GM19452 (cell line): Measurements from ENCODE around the gene DUSP11.
"Not testable (repeated sequence)": the region's sequence is repeated elsewhere in the genome, so short reads cannot be mapped to it uniquely, and the experiment has no call there.

Experiments used
- ATAC-seq: cut with Tn5 transposase; IDR thresholded peaks from one replicate; pipeline ENCODE4 v1.9.1; 2021; ENCODE audit not compliant: unreplicated experiment

The DUSP11 gene

DNA sequence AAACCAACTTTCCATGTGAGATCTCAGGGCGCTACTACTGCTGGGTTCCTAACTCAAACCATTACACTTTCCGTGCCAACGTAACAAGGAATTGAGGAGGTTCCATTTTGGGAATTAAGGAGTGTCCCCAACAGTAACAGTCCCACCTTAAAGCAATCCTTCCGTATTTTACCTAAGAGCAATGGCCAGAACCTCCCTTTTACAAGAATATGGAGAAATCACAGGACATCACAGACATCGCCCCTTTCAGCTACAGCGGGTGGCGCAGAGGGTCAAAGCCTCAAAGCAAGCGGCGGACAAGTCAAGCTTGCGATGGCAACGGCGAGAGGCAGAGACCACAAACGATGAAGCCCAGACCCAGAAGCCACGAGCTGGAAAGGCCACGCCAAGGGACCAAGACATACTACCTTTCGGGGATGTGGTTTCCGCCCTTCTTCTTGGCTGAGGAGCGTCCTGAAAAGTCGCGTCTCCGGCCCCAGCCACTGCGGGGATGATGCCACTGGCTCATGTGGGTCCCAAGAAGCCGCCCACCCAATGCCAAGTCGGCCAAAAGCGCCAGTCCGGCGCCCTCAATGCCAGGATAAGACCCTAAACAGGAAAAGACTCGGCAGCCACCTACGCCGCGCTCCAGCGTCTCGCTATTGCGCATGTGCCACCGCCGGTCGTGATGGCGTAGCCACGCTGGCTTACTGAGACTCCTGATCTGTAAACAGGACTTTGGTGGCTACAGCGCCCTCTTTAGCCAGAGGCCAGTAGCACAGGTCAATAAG, at the start of gene DUSP11:
Gene DUSP11, minus strand, starts transcription at position 637 of the 770 bp plus-strand sequence. Its CDS starts 129 bp downstream, at position 508.
- ATAC-seq, result peak; percentile 98

DNA sequence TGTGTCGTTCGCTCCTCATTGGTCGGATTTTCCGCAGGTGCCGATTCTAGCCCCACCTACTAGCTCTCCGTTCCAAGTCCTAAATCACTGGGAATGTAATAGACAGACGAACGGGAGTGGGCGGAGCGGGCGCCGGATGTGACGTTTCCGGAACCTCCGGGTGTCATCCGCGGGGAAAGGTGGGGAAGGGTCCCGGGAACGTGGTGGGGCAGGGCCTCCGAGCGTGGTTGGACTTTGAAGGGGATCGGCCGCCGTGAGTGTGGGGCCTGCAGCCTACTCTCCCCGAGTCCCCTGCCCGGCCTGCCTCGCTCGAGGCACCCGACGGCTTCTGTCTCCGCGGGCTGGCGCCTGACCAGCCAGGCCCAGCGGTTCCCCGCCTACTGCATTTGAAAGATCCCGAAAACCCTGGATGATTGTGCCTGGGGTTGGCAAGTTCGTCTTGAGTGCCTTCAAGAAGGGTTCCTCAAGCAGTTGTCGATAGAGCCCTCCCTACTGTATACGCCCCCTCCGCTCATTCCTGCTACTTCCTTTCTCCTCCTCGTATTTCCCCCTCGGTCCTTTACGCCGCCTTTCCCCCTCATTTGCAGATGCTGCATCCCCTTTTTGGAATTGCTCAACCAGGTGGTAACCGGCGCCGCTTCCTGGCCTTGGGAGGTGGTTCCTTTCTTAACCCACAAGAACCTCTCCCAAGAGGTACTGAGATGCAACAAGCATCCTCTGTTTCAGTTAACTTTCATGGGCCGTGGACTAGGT, 49.1 kb upstream of the DUSP11 start, which contains the start of gene STAMBP:
Gene STAMBP, plus strand, starts transcription at position 144 of the 753 bp plus-strand sequence. CDS start 1,896 bp downstream, outside the sequence.
- peak; percentile 72 for ATAC-seq

DNA sequence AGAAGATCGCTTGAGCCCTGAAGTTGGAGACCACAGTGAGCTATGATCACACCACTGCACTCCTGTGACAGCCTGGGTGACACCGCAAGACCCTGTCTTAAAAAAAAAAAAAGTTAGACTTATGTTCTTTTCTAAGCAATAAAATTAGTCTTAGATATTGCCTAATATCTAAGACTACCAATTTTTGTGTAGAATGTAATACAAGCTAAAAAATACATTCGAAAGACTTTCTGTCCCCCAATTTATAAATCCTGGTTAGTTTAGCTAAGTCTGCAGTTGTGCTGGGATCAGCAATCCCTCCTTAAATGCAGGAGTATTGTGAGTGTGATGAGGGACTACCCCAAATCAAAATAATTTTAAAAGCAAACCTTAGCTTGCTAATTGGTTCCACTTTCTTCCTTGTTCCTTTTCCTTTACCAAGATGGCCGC, 48.5 kb upstream of the DUSP11 start:
- no peak for ATAC-seq

DNA sequence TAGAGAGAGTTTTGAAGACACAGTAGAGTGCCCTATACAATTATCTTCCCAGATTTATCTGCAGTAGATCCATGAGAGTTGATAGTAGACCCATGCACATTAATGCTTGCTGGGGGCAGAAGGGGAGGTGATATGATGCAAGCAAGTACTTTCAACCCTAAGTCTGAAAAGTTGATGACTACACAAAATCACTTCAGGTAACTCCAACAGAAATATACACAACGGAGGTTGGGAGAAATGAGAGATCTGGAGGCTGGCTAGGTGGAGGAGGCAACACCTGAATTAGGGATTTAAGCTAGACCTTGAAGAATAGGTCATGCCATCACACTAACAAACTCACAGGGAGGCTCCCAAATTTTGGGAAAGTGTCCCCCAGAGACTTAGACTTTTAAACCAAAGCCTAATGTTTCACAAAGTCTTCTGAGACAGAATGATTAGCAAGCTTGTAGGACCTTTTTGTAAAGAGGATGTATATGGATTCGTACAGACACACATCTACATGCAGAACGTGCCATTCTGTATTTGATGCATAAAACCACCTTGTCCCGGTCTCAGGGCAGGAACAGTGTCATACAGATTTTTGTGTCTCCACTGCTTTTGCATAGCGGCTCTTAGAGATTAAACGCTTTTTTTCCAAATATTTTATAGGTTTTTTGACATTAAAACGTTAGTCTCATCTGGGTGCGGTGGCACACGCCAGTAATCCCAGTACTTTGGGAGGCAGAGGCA, 47.9 kb upstream of the DUSP11 start:
- ATAC-seq, result no peak

DNA sequence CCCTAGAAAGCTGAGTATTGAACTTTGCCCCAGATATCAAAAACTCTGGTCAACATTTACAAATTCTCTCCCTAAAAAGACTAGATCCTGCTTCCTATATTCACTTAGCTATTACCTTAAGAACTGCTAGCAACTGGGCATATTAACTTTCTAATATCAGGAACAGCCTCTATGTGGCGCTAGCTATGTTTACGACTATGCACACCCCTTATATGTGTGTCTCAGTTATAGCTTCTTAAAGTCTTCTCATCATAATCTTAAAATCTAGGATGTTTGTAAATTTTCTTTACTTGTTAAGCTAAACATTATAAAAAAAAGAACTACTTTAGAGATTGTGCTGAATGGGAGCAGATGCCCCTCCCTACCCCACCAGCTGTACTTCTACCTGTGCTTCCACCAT, 47.1 kb upstream of the DUSP11 start:
- ATAC-seq, result no peak

DNA sequence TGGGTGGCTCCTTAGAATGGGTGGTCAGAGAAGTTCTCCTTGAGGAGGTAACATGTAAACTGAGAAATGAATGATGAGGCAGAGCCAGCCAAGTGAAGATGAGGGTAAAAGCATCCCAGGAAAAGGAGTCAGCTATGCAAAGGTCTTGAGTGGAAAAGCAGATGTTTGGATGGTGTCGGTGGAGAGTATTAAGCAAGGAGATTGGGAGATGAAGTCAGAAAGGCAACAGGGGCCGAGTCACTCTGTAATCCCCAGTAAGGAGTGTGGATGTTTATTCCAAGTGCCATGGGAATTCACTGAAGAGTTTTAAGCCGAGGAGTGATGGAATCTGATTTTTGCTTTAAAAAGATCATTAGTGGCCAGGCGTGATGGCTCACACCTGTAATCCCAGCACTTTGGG, 45.5 kb upstream of the DUSP11 start:
- no peak for ATAC-seq

DNA sequence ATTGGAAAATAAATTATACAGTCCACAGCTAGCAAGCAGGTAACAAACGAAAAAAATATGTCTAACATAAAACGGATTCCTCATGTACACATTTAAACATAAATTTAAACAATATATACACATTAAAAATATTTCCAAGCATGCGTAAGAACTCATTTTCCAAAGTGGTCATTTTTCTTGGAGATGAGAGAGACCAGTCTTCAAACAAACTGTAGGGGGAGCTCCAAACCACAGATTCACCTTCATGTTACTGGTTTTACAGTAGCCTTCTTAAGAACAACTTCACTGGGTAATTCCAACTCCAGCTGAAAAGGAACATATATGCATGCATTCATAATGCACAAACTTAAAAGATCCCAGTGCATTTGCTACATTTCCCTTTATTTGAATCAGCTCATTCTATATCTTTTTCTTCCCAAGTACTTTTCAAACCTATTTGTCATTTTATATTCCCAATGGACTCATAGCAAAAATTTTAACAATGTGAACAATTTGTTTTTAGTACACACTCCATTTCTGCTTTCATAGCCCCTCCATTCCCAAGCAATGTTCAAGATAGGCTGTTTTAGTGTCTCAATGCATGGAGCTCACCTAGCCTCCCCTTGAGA, 44.1 kb upstream of the DUSP11 start:
- ATAC-seq, result no peak

DNA sequence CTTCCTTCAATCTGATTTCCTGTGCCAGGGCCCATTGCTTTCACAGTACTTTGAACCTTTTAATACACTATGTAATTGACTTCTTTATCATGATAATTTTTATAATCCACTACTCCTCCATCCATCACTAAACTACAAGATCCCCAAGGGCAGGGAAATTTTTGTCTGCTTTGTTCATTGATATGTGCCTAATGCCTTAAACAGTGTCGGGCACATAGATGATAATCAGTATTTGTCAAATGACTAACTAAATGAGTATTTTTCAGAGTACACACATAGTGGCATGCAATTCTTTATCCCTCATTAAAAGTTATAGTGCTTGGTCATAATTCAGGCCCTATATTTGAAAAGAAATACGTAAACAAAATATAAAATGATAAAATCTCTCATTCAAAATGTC, 43.5 kb upstream of the DUSP11 start:
- ATAC-seq, result no peak

DNA sequence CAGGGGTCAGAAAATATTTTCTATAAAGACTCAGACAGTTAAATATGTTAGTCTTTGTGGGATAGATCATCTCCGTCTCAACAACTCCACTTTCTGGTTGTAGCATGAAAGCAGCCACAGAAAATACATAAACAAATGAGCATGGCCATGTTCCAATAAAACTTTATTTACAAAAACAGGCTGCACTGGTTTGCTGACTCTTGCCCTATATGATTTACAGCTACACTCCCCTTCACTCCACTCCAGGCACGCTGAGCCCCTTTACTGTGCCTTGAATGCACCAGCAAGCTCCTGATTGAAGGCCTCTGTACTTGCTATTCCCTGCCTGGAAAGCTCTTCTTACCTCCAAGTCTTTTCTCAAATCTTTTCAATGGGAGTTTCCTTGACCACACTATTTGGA, 43.1 kb upstream of the DUSP11 start:
- ATAC-seq, result no peak

DNA sequence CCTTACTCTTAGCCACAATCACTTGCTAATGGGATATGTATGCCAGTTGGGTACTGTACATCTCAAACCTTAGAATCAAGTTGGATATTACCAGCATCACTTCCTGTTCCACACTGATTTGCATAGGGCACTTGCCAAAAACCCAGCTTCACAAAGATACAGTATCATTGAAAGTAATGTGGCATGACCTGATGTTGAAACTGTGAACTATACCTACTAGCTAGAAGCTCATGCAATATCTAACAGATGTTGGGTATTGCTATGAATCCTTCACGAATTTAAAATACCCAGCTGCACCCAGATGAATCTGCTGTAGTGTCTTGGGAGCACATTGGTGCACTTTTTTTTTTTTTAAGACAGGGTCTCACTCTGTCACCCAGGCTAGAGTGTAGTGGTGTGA, 42.4 kb upstream of the DUSP11 start:
- ATAC-seq, result peak; percentile 75

DNA sequence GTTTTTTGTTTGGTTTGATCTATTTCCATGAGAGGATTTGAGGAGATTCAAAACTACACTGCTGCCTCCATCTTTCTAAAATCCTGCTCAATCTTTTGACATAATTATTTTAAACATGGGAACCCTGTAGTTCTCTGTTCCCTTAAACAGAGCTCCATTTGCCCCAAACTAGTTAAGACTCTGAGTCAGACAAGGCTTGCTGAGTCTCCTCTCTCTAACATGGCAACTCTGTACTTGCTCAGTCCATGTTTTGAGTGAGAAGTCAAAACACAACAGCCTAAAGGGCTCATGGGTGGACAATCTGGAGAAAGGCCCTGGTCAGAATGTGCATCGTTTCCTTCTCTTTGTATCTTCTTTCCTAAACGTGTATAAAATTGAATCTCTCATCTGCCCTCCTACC, 41.8 kb upstream of the DUSP11 start:
- ATAC-seq, result no peak

DNA sequence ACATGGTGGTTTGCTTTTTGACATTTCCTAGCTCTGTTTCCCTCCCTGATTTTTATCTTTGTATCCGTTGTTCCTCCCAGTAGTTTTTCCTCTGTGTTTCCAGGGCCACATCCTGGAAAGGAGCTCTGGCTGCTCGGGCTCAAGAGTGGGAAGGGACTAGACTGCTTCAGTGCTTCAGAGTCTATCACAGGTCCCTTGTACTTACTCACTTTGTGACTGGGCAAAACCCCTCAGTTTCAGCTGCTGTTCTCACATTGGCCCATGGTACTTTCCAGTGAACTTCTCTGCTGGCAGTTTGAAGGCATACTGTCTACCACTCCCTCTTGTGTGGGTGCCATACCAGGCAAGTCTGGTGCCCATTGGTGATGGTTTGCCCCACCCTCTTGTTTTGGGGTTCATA, 41.3 kb upstream of the DUSP11 start:
- peak; percentile 65 for ATAC-seq

DNA sequence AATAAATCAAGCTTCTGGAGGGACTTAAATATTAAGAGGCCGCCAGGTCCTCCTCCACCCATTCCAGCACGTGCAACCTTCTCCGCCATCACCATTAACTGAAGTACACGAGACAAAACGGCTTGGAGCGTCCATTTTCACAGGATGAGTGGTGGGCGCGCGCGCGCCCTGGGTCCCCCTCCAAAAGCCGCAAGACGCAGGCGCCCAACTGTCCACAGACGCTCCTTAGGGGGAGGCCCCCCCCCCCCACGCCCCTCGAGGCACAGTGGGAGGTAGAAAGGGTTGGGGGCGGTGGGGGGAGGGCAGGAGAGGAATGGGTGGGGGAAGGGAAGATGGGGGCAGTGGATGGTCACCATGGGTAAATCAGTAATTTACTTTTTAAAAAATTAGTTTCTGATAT, 38.4 kb upstream of the DUSP11 start:
- no peak for ATAC-seq

DNA sequence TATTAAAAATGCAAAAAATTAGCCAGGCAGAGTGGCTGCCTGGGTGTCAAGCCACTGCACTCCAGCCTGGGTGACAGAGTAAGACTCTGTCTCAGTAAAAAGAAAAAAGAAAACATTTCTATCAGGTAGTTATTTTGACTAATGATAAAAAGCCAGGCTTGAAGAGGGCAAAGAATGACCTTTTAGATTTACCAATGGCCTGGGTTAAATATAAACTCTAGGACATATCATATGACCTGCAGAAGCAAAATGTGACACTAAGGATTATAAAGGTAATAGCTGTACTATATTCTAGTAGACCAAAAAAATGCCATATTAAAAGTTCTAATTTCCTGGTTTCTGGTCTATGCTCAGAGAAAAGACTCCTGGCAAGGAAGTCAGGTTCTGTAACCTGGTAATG, 32.7 kb upstream of the DUSP11 start:
- no peak for ATAC-seq

DNA sequence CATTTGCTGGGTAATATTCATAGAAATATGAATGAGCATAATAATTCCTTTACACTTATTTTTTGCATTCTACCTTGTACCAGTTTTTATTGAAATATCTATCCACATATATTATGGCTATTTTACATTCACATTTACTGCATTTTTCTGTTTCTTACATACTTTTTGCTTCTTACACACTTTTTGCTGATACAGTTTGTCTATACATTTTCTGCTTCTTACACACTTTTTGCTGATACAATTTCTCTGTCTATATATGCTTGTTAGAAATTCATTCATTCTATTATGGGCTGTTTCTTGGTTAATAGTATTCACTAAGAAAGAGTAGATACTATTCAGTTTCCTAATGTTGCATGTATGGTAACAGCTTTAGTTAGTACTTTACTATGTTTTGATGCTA, 32.0 kb upstream of the DUSP11 start:
- ATAC-seq, result no peak

DNA sequence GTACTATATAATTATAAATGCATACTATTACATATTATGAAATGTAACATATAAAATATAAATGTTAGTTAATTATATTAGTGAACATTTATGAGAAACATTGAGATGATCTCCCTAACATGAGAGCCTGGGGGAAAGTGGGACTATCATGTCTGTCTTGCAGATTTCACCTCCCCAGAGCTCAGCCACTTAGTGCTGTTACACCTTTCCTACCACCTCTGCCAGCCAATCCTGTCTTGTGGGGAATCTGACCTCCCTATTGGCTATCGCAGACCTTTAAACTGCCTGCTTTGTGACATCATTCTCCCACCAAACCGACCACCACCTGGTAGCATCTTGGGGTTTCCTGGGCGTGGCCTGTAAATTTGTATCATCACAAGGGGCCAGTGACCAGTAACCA, 4.0 kb upstream of the DUSP11 start, which contains the start of gene C2orf78:
Gene C2orf78, plus strand, starts transcription at position 301 of the 400 bp plus-strand sequence. CDS start 127 bp downstream, outside the sequence.
- not testable (repeated sequence) for ATAC-seq

DNA sequence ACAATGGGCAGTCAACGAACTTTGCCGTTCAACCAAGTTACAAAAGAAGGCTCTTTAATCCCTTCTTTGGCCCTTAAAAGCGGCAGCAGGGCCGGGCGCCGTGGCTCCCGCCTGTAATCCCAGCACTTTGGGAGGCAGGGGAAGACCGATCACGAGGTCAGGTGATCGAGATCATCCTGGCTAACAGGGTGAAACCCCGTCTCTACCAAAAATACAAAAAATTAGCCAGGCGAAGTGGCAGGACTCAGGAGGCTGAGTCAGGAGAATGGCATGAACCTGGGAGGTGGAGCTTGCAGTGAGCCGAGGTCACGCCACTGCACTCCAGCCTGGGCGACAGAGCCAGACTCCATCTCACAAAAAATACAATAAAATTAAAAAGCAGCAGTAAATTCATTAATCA, 3.5 kb upstream of the DUSP11 start:
- ATAC-seq, result not testable (repeated sequence)

DNA sequence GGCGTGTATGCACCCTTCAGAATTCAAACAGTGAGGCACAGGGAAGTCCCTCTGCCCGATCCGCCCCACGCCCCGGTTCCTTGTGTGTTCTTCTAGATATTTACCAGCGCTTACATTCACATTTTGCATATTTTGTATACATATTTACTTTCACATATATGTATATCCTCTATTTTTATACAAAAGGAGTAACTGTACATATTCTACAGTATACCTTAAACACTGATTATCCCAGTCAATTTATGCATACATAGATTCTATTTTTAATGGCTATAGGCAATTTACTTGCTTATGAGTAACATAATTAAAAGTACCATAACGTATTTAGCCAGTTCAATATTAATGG, 307 bp upstream of the DUSP11 start:
- no peak for ATAC-seq

DNA sequence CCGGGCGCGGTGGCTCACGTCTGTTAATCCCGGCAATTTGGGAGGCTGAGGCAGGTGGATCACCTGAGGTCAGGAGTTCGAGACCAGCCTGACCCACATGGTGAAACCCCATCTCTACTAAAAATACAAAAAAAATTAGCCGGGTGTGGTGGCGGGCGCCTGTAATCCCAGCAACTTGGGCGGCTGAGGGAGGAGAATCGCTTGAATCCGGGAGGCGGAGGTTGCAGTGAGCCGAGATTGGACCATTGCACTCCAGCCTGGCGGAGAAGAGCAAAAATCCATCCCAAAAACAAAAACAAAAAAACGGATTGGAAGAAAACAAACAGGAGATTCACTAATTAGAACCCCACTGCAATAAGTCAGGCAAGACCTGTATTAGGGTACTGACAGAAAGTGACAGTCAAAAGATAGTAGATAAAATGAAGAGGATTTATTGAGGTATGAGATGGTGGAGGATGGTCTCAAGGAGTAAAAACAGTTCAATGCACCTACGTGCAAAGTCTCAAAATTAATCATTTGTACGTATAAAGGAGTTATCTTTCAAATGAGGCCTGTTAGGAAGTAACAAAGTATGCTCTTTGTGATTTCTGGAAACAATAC, 936 bp downstream of the DUSP11 start:
- not testable (repeated sequence) for ATAC-seq

DNA sequence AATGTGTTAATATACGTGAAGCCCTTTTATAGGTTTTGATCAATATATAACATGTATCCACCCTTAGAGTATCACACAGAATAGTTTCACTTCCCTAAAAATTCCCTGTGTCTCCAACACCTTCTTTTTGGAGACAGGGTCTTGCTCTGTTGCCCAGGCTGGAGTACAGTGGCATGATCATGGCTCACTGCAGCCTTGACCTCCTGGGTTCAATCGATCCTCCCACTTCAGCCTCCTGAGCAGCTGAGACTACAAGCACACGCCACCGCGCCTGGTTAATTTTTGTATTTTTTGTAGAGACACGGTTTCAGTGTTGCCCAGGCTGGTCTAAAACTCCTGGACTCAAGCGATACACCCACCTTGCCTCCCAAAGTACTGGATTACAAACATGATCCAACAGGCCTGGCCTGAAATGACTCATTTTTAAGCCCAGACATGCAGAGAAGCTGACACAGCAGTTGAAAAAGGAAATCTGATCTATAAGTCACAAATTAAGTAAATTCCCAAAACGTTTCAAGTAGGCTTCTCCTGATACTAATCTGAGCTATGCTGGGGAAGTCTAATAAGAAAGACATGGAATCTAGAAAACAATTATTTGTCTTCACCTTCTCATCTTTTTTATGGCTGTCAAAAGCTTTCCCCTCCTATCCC, 2.9 kb downstream of the DUSP11 start:
- ATAC-seq, result no peak
